Measurements from ENCODE around the gene ELP1.

ELP1 gene

GRCh38 chr9:108967916-108968315 is 34.0 kb upstream of the ELP1 start:
- peaks cover 23% of the 10 kb centered on the region for H3K36me3 ChIP-seq (ENCODE audit: insufficient read depth, low read length)

GRCh38 chr9:108963459-108964143 is 29.7 kb upstream of the ELP1 start:
- Histone ChIP-seq H3K79me2 (ENCODE audit: insufficient read depth, low read length) (no peaks in the 10 kb centered on the region), H3K4me1 (ENCODE audit: insufficient read depth, low read length, severe bottlenecking) (no peaks in the 10 kb centered on the region), H3K4me2 (ENCODE audit: low read length) (no peak overlapping the region), H3K27me3 (ENCODE audit: insufficient read depth, low read length) (no peaks in the 10 kb centered on the region), H2AFZ (ENCODE audit: low read length) (no peak overlapping the region), H4K20me1 (ENCODE audit: insufficient read depth, low read length) (no peaks in the 10 kb centered on the region), H3F3A (ENCODE audit: insufficient read depth, low read length) (no peaks in the 10 kb centered on the region), H3K36me3 (ENCODE audit: insufficient read depth, low read length) (peaks cover 6% of the 10 kb centered on the region; the same call in 1 of the 2 replicates), H3K9ac (ENCODE audit: low read length) (no peak overlapping the region), H3K9me2 (ENCODE audit: low read depth, low read length) (no peaks in the 10 kb centered on the region), H3K4me3 (ENCODE audit: low read depth, low read length, poor library complexity, severe bottlenecking) (no peak overlapping the region), H3K27ac (ENCODE audit: low read depth, low read length, poor library complexity, severe bottlenecking) (no peak overlapping the region), H3K9me3 (ENCODE audit: low read length) (no peaks in the 10 kb centered on the region)
- TF ChIP-seq EZH2 (IDR thresholded peaks at IDR 0.05; ENCODE audit: borderline replicate concordance, low read length) (no peak), CTCF (IDR thresholded peaks at IDR 0.05; ENCODE audit: low read length) (no peak)

More at GRCh38 chr9:108967916-108968315, 34.0 kb upstream of the ELP1 start:
- TF ChIP-seq EZH2 (IDR thresholded peaks at IDR 0.05; ENCODE audit: borderline replicate concordance, low read length) (no peak), CTCF (IDR thresholded peaks at IDR 0.05; ENCODE audit: low read length) (no peak)
- no peak overlapping the region for H2AFZ ChIP-seq (ENCODE audit: low read length)
- no peak overlapping the region for H3K4me2 ChIP-seq (ENCODE audit: low read length)
- no peaks in the 10 kb centered on the region for H3K79me2 ChIP-seq (ENCODE audit: insufficient read depth, low read length)
- no peaks in the 10 kb centered on the region for H3K9me3 ChIP-seq (ENCODE audit: low read length)
- H3K9ac ChIP-seq (ENCODE audit: low read length): no peak overlapping the region
- no peaks in the 10 kb centered on the region for H3K4me1 ChIP-seq (ENCODE audit: insufficient read depth, low read length, severe bottlenecking)
- no peaks in the 10 kb centered on the region for H3K9me2 ChIP-seq (ENCODE audit: low read depth, low read length)
- no peak overlapping the region for H3K4me3 ChIP-seq (ENCODE audit: low read depth, low read length, poor library complexity, severe bottlenecking)
- no peaks in the 10 kb centered on the region for H4K20me1 ChIP-seq (ENCODE audit: insufficient read depth, low read length)
- no peaks in the 10 kb centered on the region for H3K27me3 ChIP-seq (ENCODE audit: insufficient read depth, low read length)
- H3F3A ChIP-seq (ENCODE audit: insufficient read depth, low read length): no peaks in the 10 kb centered on the region
- H3K27ac ChIP-seq (ENCODE audit: low read depth, low read length, poor library complexity, severe bottlenecking): no peak overlapping the region

GRCh38 chr9:108961151-108961550 is 27.2 kb upstream of the ELP1 start:
- Histone ChIP-seq H3K27me3 (ENCODE audit: insufficient read depth, low read length) (no peaks in the 10 kb centered on the region), H3K27ac (ENCODE audit: low read depth, low read length, poor library complexity, severe bottlenecking) (no peak overlapping the region)

More at GRCh38 chr9:108961151-108961550, 27.2 kb upstream of the ELP1 start:
- H3K4me2 ChIP-seq (ENCODE audit: low read length): no peak overlapping the region
- no peaks in the 10 kb centered on the region for H3K9me2 ChIP-seq (ENCODE audit: low read depth, low read length)
- H3K9me3 ChIP-seq (ENCODE audit: low read length): no peaks in the 10 kb centered on the region
- TF ChIP-seq EZH2 (IDR thresholded peaks at IDR 0.05; ENCODE audit: borderline replicate concordance, low read length) (no peak), CTCF (IDR thresholded peaks at IDR 0.05; ENCODE audit: low read length) (no peak)
- no peaks in the 10 kb centered on the region for H3K4me1 ChIP-seq (ENCODE audit: insufficient read depth, low read length, severe bottlenecking)
- H3K4me3 ChIP-seq (ENCODE audit: low read depth, low read length, poor library complexity, severe bottlenecking): no peak overlapping the region
- no peaks in the 10 kb centered on the region for H3K79me2 ChIP-seq (ENCODE audit: insufficient read depth, low read length)
- peaks cover 6% of the 10 kb centered on the region; the same call in 1 of the 2 replicates for H3K36me3 ChIP-seq (ENCODE audit: insufficient read depth, low read length)
- no peaks in the 10 kb centered on the region for H4K20me1 ChIP-seq (ENCODE audit: insufficient read depth, low read length)
- no peaks in the 10 kb centered on the region for H3F3A ChIP-seq (ENCODE audit: insufficient read depth, low read length)
- H2AFZ ChIP-seq (ENCODE audit: low read length): no peak overlapping the region
- no peak overlapping the region for H3K9ac ChIP-seq (ENCODE audit: low read length)
